ENCODE results near the gene ARMH1. TPM values are rescaled to one million over a fixed set of nuclear protein-coding genes. Genes with fewer than 3 reads are reported as not detected.

The ARMH1 gene
- total RNA-seq, 2 donors from 2014 or later, result 1.0 to 1.6 TPM

DNA sequence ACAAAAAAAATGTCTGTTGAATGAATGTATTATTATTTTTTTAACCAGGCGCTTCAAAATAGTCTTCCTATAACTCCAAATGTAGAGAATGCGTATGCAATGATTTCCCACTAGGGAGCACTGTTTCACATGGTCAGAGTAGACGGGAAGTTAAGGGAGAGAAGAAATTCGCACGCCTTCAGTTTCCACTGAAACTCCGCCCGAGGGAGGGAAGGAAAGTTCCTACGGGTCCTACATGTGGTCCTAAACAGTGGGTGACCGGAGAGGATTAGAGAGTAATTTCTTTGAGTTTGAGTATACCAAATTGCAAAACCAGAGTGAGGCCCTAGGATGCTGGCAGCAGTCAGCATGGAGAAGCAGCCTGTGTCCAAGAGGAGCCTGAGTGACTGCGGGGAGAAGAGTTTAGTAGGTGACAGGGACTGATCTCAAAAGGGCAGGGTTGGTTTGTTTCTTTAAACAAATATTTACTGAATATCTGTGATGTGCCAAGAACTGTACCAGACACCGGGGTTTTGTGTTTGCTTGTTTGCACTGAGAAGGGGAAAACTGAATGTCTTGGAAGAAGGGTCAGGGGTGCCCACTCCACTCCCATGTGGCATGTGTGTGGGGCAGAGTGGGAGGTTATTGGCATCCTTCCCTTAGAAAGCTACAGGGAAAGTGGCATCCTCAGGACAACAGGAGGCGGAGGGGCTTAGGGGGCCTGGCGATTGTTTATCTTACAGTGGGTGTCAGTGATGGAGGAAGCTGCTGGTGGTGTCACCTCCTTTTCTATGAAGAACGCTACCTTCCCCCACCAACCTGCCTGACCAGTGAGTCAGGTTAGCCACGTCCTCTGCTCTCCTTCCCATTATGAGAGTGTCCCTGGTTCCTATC, 33.7 kb downstream of the ARMH1 start:
- intact Hi-C loops (cut with DNase I), result no loop called here
- DNase-seq (ENCODE audit: low spot score), result no peak

DNA sequence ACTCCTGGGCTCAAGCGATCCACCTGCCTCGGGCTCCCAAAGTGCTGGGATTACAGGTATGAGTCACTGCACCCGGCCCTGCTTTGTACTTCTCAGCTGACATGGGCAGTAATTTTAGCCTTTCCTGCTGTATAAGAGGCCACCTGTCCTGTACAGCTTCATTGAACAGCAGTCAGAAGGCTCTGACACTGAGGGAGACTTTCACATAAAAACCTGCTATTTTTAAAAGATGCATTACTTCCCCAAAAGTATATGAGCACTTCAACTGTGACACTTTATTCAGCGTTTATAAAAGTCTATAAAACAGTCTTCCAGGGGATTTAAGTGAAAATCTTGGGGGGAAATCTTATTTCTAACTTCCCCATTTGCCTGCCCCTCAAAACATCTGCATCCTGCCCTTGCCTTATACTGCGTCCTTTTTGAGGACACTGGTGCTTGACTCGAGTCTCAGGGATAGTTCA, 38.8 kb downstream of the ARMH1 start:
- intact Hi-C loops (cut with DNase I), result no loop called here
- DNase-seq (ENCODE audit: low spot score), result no peak

DNA sequence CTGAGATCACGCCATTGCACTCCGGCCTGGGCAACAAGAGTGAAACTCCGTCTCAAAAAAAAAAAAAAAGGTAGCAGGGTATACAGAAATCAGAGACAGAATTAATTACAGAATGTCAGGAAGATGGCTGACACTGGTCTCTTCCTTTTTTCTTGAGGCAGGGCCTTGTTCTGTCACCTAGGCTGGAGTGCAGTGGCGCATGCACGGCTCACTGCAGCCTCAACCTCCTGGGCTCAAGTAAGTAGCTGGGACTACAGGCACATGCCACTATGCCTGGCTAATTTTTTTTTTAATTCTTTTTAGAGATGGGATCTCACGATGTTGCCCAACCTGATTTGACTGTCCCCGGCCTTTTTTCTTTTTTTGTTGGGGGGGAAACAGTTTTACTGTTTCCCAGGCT, 40.0 kb downstream of the ARMH1 start:
- no peak for DNase-seq (ENCODE audit: low spot score)
- intact Hi-C loops (cut with DNase I), result no loop called here

DNA sequence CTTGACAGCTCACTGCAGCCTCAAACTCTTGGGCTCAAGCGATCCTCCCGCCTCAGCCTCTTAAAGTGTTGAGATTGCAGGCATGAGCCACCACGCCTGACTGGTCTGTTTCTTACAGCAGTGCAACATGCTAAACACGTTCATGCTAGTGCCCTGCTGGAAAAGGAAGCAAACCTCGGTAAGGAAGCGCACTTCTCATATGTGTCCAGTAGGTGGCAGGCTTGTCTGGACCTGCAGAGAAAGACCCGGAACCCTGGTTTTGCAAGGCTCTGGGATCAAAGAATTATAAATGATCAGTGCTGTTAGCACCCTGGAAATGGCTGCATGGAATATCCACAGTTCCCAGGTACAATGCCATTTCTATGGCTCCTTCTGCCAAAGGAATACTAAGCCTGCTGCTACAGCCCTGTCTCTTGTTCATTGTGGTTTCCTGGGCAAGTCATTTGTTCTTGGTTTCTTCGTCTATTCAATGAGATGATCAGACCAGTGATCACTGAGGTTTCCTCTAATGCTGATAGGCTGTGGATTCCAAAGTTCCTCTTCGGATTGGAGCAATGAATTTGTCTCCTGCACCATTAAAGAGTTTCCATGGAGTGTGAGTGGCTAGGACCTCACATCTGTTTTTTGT, 40.5 kb downstream of the ARMH1 start:
- intact Hi-C loops (cut with DNase I), result no loop called here

DNA sequence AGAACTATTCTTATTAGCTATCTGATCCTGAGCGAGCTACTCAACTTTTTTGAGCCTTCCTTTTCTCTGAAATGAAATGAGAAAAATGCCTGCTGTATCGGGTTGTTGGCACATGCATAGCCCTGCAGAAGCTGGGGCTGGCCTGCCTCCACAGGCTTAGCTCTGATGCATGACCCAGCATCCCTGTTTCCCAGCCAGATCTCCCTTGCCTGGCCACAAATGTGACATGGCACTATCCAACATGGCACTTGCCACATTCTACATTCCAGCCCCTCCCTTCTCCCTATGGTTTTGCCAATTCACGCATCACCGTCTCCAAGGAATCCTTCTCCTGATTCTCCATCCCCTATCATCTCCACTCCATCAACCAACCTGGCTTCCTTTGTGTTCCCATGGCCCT, 42.6 kb downstream of the ARMH1 start:
- intact Hi-C loops (cut with DNase I), result no loop called here
- DNase-seq (ENCODE audit: low spot score), result no peak

More for the DNA sequence above, 40.5 kb downstream of the ARMH1 start:
- peak; percentile 85 for DNase-seq (ENCODE audit: low spot score)

DNA sequence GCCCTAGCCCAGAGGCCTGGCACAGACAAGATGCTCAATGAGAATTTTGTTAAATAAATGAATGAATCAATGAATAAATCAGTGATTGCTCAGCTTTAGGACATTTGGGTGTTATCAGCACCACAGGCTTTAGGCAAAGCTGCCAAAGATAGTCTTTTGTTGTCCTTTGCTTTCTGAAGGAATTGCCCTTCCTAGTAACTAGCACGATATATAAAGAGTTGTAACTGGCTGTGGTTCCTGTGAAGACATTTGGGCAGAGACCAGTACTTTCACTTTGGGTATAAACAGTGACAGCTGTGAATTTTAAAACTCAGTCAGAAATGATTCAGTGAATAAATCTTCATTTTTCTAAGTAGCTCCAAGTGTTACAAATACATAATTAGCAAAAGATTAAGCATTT, 43.1 kb downstream of the ARMH1 start:
- intact Hi-C loops (cut with DNase I), result no loop called here
- no peak for DNase-seq (ENCODE audit: low spot score)

DNA sequence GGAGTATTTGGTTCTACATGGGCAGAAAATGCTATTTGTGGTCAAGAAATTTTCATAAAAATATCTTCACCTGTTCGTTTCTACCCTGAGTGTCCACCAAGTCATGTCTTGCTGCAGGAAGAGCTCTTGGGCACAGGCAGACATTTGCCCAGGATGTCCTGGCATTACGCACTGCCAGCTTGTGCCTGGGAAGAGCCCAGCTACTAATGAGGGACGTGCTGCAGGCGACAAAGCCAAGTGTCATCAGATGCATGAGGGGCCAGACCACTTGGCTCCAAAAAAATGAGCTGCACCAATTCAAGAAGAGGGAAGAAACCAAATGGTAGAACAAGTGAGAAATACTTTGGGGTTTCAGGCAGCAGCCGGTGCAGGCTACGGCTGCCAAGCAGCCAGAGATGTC, 43.6 kb downstream of the ARMH1 start:
- intact Hi-C loops (cut with DNase I), result no loop called here
- no peak for DNase-seq (ENCODE audit: low spot score)

DNA sequence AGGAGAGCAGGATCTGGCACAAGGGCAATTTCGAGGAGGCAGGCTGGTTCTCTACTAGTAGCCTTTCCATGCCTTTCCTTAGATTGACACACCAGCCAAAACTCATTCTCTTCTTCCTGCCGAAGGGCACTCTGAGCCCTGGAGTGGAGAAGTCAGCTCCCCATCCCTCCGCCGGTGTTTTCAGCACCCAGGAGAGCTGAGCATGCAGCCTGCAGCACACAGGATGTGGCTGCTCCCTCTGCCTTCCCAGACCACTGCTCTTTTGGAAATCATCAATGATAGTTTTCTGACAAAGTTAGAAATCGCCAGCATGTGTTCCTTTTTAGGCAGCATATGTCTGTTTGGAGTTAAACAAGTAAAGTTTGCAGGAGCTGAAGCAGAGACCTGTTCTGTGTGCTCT, 44.8 kb downstream of the ARMH1 start:
- DNase-seq (ENCODE audit: low spot score), result no peak
- intact Hi-C loops (cut with DNase I), result no loop called here

DNA sequence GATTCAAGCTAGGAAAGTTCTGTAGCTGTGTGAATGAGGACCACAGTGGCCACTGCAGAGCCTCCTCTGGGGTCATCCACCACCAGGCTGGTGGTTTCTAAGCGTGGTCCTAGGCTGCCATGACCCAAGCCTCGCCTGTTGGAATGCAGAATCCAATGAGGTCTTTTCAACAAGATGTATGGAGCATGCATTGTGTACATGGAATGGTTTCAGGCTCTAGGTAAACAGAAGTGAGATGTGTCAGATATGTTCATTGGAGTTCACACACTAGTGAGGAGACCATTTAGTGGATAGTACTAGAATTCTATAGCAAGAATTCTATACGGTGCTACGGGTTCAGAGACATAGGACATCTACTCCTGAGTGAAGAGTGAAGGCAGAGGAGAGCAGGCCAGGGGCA, 45.8 kb downstream of the ARMH1 start:
- intact Hi-C loops (cut with DNase I), result no loop called here
- no peak for DNase-seq (ENCODE audit: low spot score)

DNA sequence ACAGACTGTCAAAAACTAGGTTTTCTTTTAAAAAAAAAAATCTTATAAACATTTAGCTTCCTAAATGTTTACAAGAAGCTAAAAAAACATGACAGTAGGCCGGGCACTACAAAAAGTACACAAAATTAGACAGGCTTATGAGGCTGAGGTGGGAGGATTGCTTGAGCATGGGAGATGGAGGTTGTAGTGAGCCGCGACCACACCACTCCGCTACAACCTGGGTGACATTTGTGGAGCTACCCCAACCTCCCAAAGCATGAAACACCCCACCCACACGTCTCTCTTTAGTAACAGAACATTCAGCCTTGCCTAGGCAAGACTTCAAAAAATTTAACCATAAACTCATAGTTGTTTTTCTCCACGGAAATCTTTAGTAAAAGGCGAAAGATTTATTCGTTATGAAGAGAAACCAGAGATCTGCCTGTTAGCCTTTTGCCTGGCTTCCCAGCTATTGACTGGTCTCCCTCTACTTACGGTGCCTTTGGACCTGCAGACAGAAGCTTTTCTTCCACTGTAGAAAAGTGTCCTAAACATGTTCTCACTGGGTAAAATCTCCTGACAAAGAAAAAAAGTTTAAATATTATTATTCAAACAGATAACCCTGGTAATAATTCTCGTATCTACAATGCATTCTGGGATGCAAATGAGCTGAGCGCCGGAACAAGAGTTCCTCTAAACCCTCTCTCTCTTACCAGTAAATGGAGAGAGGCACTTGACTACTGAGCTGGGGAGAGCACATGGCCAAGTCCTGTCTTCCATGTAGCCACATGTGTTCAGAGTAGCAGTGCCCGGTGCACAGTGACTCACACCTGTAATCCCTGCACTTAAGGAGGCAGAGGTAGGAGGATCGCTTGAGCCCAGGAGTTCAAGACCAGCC, 47.2 kb downstream of the ARMH1 start:
- intact Hi-C loops (cut with DNase I), result no loop called here
- peak; percentile 88 for DNase-seq (ENCODE audit: low spot score)

DNA sequence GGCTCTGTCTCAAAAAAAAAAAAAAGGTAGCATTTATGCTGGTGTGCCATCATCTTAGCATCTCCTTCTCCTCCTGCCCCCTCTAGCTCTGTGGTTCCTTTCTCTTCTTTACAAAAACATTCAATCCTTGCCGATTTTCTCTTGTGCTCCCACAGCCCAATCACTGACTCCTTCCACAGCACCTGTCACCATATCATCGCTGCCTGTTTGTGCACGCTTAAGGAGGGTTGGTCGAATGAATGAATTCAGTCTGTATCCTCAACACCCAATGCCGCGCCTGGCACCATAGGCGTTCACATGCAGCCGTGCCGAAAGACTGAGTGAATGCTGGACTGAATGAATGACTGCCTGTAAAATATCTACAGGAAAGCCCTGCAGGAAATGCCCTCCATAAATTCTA, 48.5 kb downstream of the ARMH1 start:
- intact Hi-C loops (cut with DNase I), result no loop called here
- DNase-seq (ENCODE audit: low spot score), result no peak

DNA sequence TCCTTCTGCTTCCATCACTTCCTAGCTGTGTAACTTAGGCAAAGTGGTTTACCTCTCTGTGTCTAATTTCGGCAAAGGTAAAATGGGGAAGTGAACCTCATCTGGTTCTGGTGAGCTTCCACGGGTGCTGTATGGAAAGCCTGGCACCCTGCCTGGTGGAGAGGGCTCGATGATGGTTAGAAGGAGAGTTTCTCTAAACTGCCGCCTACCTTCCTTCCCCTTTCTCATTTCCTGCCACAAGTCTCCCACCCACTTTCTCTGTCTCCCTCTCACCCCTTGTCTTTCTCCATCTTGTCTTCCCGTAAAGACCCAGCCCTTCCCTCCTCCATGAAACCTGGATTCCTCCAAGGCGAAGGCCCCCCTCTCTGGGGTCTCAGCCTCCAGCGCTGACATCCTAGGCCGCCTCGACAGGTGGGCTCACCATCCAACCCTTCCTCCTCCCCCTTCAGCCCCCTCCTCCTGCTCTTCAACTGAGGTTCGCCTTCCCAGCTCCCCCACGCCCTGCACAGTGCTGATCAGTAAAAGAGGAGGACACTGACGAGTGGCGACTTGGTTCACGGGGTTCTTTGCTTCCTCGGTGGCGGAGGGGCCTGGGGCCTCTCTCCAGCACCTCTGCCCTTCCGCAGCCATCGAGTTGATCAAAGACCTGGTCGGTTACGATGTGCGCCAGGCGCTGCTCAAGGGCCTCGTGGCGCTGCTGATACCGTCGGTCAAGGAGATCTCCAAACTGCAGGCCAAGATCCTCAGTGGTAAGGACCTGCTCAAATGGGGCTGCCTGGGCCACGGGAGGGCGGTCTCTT, 49.2 kb downstream of the ARMH1 start:
- intact Hi-C loops (cut with DNase I), result no loop called here
- DNase-seq (ENCODE audit: low spot score), result no peak

DNA sequence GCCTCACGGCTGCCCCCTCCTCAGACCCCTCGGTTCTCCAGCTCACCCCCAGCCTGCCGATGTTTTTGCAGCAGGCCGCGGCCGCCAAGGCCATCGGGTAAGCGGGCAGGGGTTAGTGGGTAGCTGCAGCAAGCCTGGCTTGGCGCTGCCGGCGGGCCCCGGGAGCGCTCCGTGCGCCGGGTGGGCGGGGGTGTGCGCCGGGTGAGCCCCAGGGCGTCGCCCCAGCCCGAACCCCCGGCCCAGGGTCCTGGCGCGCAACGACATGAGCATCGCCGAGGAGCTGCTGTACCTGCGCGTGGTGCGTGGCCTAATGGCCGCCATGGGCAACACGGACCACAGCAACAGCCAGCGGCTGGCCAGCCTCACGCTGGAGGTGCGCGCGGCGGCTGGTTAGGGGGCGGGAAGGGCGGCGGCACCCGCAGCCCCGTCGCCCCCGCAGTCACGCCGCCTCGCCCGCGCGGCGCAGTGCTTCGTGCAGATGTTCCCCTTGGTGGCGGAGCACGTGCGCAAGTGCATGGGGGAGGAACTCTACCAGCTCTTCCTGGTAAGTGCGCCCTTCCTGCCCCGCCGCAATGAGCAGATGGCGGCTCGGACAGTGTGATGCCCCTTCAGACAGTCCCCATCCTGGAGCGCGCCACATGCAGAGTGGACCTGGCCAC, 49.9 kb downstream of the ARMH1 start:
- intact Hi-C loops (cut with DNase I), result no loop called here
- DNase-seq (ENCODE audit: low spot score), result no peak

DNA sequence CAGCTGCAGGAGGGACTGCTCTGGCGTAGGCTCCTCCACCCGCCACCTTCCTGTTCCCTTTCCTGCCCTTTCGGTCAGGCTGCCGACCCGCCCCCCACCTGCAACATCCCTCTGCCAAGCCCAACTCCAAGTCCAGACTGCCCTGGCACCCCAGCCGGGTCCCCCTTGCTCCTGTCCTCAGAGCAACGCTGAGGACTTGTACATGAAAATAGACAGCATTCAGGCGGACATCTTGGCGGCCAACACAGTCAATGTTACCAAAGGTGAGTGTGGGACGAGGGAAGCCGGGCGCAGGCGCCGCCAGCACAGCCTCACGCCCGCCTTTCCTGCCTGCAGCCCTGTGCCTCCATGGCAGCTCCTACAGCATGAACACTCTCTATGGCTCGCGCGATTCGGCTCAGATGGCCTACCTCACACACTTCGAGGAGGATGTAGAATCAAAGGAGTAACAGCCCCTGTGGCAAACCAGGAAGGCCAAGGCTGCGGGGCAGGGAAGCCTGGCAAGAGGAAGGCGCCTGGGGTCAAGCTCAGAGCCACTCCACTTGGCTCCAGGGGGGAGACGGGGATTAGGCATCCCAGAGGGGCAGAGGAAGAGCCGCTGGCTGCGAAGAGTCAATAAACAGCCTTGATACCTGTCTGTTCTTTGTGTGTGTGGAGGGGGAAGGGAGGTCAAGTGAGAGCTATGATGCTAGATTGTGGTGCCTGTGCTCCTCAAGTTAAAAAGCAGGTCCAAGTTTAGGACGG, 50.6 kb downstream of the ARMH1 start:
- intact Hi-C loops (cut with DNase I), result no loop called here
- DNase-seq (ENCODE audit: low spot score), result no peak

DNA sequence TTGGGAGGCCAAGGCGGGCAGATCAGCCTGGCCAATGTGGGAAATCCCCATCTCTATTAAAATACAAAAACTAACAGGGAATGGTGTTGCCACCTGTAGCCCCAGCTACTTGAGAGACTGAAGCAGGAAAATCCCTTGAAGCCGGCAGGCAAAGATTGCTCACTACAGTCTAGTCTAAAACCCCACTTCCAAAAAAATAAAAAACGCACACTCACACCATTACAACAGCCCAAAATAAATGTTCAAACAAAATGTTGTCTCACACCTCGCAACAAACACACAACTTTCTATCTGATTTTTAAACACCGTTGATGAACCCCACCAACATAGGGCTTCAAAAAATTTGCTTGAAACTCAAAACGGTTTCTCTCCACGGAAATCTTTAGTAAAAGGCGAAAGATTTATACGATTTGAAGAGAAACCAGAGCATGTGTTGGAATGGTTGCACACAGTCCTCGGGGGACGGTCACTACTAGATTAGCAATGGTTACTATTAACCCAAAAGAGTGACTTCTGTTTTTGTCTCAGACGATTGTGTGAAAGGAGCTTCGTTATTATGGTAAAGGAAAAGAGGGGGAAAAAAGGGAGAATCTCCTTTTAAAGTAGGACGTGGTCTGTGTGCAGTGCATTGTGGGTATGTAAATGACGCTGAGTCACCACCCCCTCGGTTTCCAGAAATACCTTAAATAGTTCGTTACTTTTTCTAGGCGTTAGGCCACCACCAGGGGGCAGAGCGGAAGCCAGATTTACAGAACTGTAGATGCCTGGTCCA, 56.4 kb downstream of the ARMH1 start, which contains the start of gene RNU5D-1:
Gene RNU5D-1 (minus strand): TSS at position 430 of the 772 bp plus-strand sequence.
- intact Hi-C loops (cut with DNase I), result no loop called here
- peak; percentile 97 for DNase-seq (ENCODE audit: low spot score)

DNA sequence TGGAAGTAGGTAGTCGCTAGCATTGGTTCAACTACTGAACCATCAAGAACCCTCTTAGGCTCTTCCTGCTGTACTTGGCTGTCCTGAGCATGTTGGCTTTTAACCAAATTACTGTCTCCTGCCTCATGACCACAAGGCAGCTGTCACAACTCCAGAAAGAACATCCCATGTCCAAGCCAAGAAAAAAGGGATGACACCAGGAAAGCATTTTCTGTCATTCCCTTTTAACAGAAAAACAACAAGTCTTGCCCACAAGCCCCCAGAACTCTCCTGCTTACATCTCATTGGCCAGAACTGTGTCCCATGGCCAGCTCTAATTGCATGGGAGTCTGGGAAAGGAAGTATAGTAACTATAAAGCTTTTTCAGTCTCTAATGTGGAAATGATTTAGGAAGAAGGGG, 58.9 kb downstream of the ARMH1 start:
- intact Hi-C loops (cut with DNase I), result no loop called here
- DNase-seq (ENCODE audit: low spot score), result no peak

DNA sequence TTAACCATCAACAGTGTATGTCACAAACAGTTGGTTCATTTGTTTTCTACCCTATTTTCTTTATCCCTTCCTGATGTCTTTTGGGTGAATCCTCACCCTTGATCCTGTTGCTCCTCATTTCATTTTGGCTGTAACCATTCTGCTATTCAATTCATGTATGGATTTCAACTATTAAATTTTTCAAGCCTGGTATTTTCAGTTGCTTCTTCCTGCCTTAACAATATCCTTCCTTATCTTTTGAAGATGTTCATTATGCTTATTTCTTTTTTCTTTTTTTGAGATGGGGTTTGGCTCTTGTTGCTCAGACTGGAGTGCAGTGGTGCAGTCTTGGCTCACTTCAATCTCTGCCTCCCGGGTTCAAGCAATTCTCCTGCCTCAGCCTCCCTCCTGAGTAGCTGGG, 59.3 kb downstream of the ARMH1 start:
- intact Hi-C loops (cut with DNase I), result no loop called here
- DNase-seq (ENCODE audit: low spot score), result no peak

Measured in posterior vena cava (tissue), 2 donors.